CD4-positive, alpha-beta T cell treated with Interleukin-17A for 4 hours (primary cell): ENCODE results near the gene TLN1.

Source experiments
- DNase-seq: peaks from one replicate; pipeline ENCODE4 v3.0.0-alpha.2; 2020; ENCODE audit warnings: mixed read lengths

The TLN1 gene

GRCh38 chr9:35732185-35732799 lies at the start of gene TLN1, which contains the start of gene CREB3:
Gene TLN1, minus strand, starts transcription at chr9:35732195. Its CDS starts 6,501 bp downstream, at chr9:35725694.
Gene CREB3, plus strand, starts transcription at chr9:35732666. Its CDS starts 107 bp downstream, at chr9:35732773.
- DNase-seq, result peak; percentile 97

- no peak for DNase-seq
Observed at GRCh38 chr9:35781066-35781465, 49.1 kb upstream of the TLN1 start.

GRCh38 chr9:35778496-35778895 lies 46.5 kb upstream of the TLN1 start:
- no peak for DNase-seq

- DNase-seq, result no peak
Observed at GRCh38 chr9:35776018-35776417, 44.0 kb upstream of the TLN1 start.

- DNase-seq, result no peak
Observed at GRCh38 chr9:35774907-35775635, 43.1 kb upstream of the TLN1 start.

- no peak for DNase-seq
Observed at GRCh38 chr9:35771943-35772342, 39.9 kb upstream of the TLN1 start.

- no peak for DNase-seq
Observed at GRCh38 chr9:35771534-35771933, 39.5 kb upstream of the TLN1 start.

GRCh38 chr9:35771075-35771433 lies 39.1 kb upstream of the TLN1 start:
- DNase-seq, result no peak

GRCh38 chr9:35769763-35770162 lies 37.8 kb upstream of the TLN1 start:
- DNase-seq, result no peak

- DNase-seq, result no peak
Observed at GRCh38 chr9:35767458-35767857, 35.5 kb upstream of the TLN1 start.

- DNase-seq, result no peak
Observed at GRCh38 chr9:35766997-35767396, 35.0 kb upstream of the TLN1 start.

GRCh38 chr9:35763803-35764202 lies 31.8 kb upstream of the TLN1 start:
- no peak for DNase-seq

GRCh38 chr9:35763181-35763580 lies 31.2 kb upstream of the TLN1 start:
- no peak for DNase-seq

GRCh38 chr9:35760651-35761050 lies 28.7 kb upstream of the TLN1 start:
- no peak for DNase-seq

- no peak for DNase-seq
Observed at GRCh38 chr9:35759795-35760194, 27.8 kb upstream of the TLN1 start.

GRCh38 chr9:35758475-35759050 lies 26.6 kb upstream of the TLN1 start:
- DNase-seq, result no peak

- DNase-seq, result no peak
Observed at GRCh38 chr9:35757892-35758275, 25.9 kb upstream of the TLN1 start.

- no peak for DNase-seq
Observed at GRCh38 chr9:35757226-35757891, 25.4 kb upstream of the TLN1 start.

- DNase-seq, result peak; percentile 84
Observed at GRCh38 chr9:35756275-35757225, 24.6 kb upstream of the TLN1 start.

GRCh38 chr9:35755071-35755470 lies 23.1 kb upstream of the TLN1 start:
- DNase-seq, result no peak

GRCh38 chr9:35754264-35754663 lies 22.3 kb upstream of the TLN1 start, which contains the start of gene MSMP:
Gene MSMP, minus strand, starts transcription at chr9:35754276. Its CDS starts 147 bp downstream, at chr9:35754129.
- DNase-seq, result no peak

- no peak for DNase-seq
Observed at GRCh38 chr9:35753466-35753865, 21.5 kb upstream of the TLN1 start.

GRCh38 chr9:35750256-35750531 lies 18.2 kb upstream of the TLN1 start:
- DNase-seq, result no peak
